ENCODE measurements around the gene MRPL55.
"Not testable (repeated sequence)": the region's sequence is repeated elsewhere in the genome, so short reads cannot be mapped to it uniquely, and the experiment has no call there.

- TF ChIP-seq POLR2A, CTCF (IDR thresholded peaks at IDR 0.05): not testable (repeated sequence)
These were observed 2.2 kb upstream of the MRPL55 start for GRCh38 chr1:228111315-228111714.

Data from thyroid gland (tissue), 4 donors.